A673 (cell line): Measurements from ENCODE around the gene TMC4. TPM values are rescaled to one million over a fixed set of nuclear protein-coding genes. Genes with fewer than 3 reads are reported as not detected.

ENCODE experiments used
- BruUV-seq: library from RNA; stranded (reverse); fragments of 400-500 nt; replicated peaks from 2 replicates; lab custom pipeline; 2021; lab: Mats Ljungman, UMichigan
- CTCF ChIA-PET: fragments of 300-600 bp; sonication (Branson Sonifier 250); formaldehyde crosslinking; loops from one replicate; lab custom pipeline; 2022; ENCODE audit warnings: antibody characterized with exemption; lab: Charles Lee
- POLR2A ChIA-PET: fragments of 300-600 bp; sonication (Branson Sonifier 250); formaldehyde crosslinking; loops from one replicate; lab custom pipeline; 2022; ENCODE audit warnings: antibody characterized with exemption; ENCODE audit not compliant: low non-redundant PET; lab: Charles Lee
- DNase-seq: peaks from one replicate; pipeline ENCODE4 v3.0.0-alpha.2; 2015; ENCODE audit warnings: low spot score
- H3K27ac ChIP-seq: fragments of 200-600 bp; sonication (generic); 2 replicates; pipeline ENCODE4 v1.5.1; 2016; ENCODE audit warnings: mixed run types, low read depth, mild to moderate bottlenecking, mixed read lengths, antibody characterized with exemption, low read length; ENCODE audit not compliant: poor library complexity, severe bottlenecking
- H3K27me3 ChIP-seq: fragments of 200-600 bp; sonication (generic); replicated peaks from 2 replicates; pipeline ENCODE4 v1.6.1; 2017; ENCODE audit warnings: mixed run types, low read depth, mild to moderate bottlenecking, mixed read lengths, antibody characterized with exemption, low read length; ENCODE audit not compliant: insufficient read depth, poor library complexity
- H3K36me3 ChIP-seq: fragments of 200-600 bp; sonication (generic); 2 replicates; pipeline ENCODE4 v1.6.1; 2016; ENCODE audit warnings: mixed run types, mild to moderate bottlenecking, mixed read lengths, antibody characterized with exemption, low read length; ENCODE audit not compliant: insufficient read depth, poor library complexity, severe bottlenecking
- H3K4me1 ChIP-seq: fragments of 200-600 bp; sonication (generic); 2 replicates; pipeline ENCODE4 v1.6.1; 2017; ENCODE audit warnings: mixed run types, mild to moderate bottlenecking, mixed read lengths, antibody characterized with exemption, low read length; ENCODE audit not compliant: insufficient read depth, poor library complexity, severe bottlenecking
- H3K4me3 ChIP-seq: fragments of 200-600 bp; sonication (generic); 2 replicates; pipeline ENCODE4 v1.5.1; 2016; ENCODE audit warnings: low read depth, mixed run types, mild to moderate bottlenecking, mixed read lengths, low read length; ENCODE audit not compliant: poor library complexity, severe bottlenecking
- H3K9me3 ChIP-seq: fragments of 200-600 bp; sonication (generic); 2 replicates; pipeline ENCODE4 v1.6.1; 2016; ENCODE audit warnings: mixed run types, low read depth, mild to moderate bottlenecking, mixed read lengths, antibody characterized with exemption, low read length; ENCODE audit not compliant: poor library complexity, severe bottlenecking
- CTCF ChIP-seq: fragments of 300-800, 200-600 bp; sonication (generic); conservative IDR thresholded peaks from 2 replicates; pipeline ENCODE4 v1.5.1; 2017; ENCODE audit warnings: low read depth, mild to moderate bottlenecking, antibody characterized with exemption, low read length, moderate library complexity, mixed read lengths
- EZH2 ChIP-seq: fragments of 200-600 bp; sonication (generic); IDR thresholded peaks from 2 replicates; pipeline ENCODE4 v1.6.1; 2017; ENCODE audit warnings: borderline replicate concordance, low read depth, mild to moderate bottlenecking, mixed read lengths, antibody characterized with exemption, low read length; ENCODE audit not compliant: poor library complexity, severe bottlenecking
- intact Hi-C: fragments of 100-400 bp; cut with micrococcal nuclease; formaldehyde crosslinking; loops from one replicate; pipeline ENCODE4 v1.10.0; 2022; ENCODE audit not compliant: unreplicated experiment
- total RNA-seq: library from RNA; stranded (reverse); gene quantifications from 2 replicates; pipeline ENCODE4 v1.2.3, GENCODE V29; 2021

Gene TMC4
- total RNA-seq, 1 experiment from 2014 or later: 0.58 TPM

DNA sequence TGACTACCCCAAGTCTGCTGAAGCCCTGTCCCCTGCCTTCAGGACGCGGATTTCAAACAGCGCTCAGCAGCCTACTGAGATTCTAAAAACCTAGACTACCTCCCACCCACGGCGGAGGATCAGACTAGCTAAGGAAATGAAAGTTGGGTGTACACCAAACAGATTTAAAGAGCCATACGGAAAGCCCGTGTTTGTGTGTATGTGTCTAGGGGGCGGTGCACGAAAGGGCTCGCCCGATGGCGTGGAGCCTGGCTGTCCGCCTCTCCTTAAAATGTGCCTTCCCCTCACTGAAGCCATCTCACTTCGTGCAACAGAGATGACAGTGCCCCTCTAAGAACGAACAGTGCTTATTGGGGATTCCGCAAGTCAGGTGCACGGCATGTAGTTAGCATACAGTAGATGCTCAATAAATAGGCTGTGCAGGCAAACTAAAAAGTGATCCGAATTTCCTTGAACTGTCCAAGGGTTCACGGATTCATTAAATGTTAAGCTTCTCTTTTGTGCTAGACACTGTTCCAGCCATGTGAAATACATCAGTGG lies 14.1 kb downstream of the TMC4 start:
- Histone ChIP-seq H3K27me3 (no peaks in the 10 kb centered on the region), H3K9me3 (no peaks in the 10 kb centered on the region), H3K27ac (peak overlapping the region; percentile 93), H3K4me3 (peak overlapping the region; percentile 63), H3K36me3 (peaks cover 41% of the 10 kb centered on the region), H3K4me1 (peaks cover 6% of the 10 kb centered on the region)
- intact Hi-C loops: no loop called here
- ChIA-PET CTCF (interaction anchor here (1.0 kb wide), 1 partner anchor 12 kb away, joined by 3 read pairs; no protein-coding TSS in a partner anchor), POLR2A (interaction anchor here (1.0 kb wide), 1 partner anchor 43 kb away, joined by 3 read pairs; the partner anchor contains the start of genes PRPF31 and TFPT)
- TF ChIP-seq EZH2: no peak
- no peak for TF ChIP-seq CTCF
- DNase-seq: peak; percentile 36
- BruUV-seq: TSS peak; percentile 89

- BruUV-seq: no TSS peak
- POLR2A ChIA-PET: no interaction called here
Observed at GRCh38 chr19:54156953-54157352, 16.0 kb downstream of the TMC4 start.

GRCh38 chr19:54156490-54156889 lies 16.5 kb downstream of the TMC4 start:
- Histone ChIP-seq H3K27ac (no peak overlapping the region), H3K9me3 (no peaks in the 10 kb centered on the region), H3K27me3 (no peaks in the 10 kb centered on the region), H3K4me1 (peaks cover 6% of the 10 kb centered on the region), H3K4me3 (no peak overlapping the region), H3K36me3 (peaks cover 65% of the 10 kb centered on the region)
- ChIA-PET CTCF (no interaction called here), POLR2A (no interaction called here)
- DNase-seq: no peak
- BruUV-seq: no TSS peak
- intact Hi-C loops: no loop called here
- no peak for TF ChIP-seq CTCF
- no peak for TF ChIP-seq EZH2

More at GRCh38 chr19:54156953-54157352, 16.0 kb downstream of the TMC4 start:
- intact Hi-C loops: no loop called here
- H3K36me3 ChIP-seq: peaks cover 60% of the 10 kb centered on the region
- no peaks in the 10 kb centered on the region for H3K27me3 ChIP-seq
- TF ChIP-seq CTCF: no peak
- no peak for TF ChIP-seq EZH2
- DNase-seq: no peak
- H3K9me3 ChIP-seq: no peaks in the 10 kb centered on the region
- CTCF ChIA-PET: no interaction called here
- H3K4me3 ChIP-seq: no peak overlapping the region
- peaks cover 6% of the 10 kb centered on the region for H3K4me1 ChIP-seq
- no peak overlapping the region for H3K27ac ChIP-seq
